GM19324 (cell line): ENCODE measurements around the gene RAB3A.
"Not testable (repeated sequence)": the region's sequence is repeated elsewhere in the genome, so short reads cannot be mapped to it uniquely, and the experiment has no call there.

Source experiments
- ATAC-seq: cut with Tn5 transposase; IDR thresholded peaks from one replicate; pipeline ENCODE4 v1.9.1; 2021; ENCODE audit warnings: mild to moderate bottlenecking, moderate library complexity; ENCODE audit not compliant: unreplicated experiment, low FRiP score

RAB3A gene

DNA sequence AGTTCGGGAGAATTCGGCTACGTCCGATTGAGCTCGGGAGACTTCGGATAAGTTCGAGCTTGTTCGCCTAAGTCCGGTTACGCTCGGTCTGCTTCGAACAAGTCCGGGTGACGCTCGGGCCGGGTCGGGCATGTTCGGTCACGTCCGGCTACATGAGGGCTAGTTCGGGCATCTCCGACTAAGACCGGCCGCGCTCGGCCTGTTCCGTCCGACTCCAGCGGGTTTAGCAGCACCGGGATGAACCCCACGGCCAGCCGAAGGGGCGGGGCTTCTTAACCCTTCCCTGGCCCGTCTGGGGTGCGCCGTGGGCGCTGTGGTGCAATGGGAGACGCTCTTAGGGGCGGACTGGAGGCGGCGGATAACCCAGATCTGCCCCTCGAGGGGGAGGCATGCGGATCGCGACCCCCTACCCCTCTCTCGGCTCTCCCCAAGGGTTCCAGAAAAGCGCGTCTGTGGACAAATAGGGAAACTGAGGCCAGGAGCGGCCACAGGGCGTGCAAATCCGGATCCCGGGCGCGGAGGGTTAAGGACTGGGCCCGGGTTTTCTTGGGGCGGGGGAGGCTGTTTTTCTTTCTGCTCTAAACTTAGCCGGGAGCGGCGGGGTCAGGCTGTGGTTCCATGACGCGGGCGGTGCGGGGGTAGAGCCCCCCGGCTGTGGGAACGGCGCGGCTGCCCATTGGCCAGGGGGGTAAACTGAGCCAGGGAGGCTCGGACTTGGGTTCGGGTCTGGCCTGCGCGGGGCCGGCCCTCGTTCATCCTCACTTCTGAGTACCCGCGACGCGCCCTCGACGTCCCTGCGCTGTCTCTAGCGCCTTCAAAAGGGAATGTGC lies 20.9 kb upstream of the RAB3A start:
- ATAC-seq = peak; percentile 92

DNA sequence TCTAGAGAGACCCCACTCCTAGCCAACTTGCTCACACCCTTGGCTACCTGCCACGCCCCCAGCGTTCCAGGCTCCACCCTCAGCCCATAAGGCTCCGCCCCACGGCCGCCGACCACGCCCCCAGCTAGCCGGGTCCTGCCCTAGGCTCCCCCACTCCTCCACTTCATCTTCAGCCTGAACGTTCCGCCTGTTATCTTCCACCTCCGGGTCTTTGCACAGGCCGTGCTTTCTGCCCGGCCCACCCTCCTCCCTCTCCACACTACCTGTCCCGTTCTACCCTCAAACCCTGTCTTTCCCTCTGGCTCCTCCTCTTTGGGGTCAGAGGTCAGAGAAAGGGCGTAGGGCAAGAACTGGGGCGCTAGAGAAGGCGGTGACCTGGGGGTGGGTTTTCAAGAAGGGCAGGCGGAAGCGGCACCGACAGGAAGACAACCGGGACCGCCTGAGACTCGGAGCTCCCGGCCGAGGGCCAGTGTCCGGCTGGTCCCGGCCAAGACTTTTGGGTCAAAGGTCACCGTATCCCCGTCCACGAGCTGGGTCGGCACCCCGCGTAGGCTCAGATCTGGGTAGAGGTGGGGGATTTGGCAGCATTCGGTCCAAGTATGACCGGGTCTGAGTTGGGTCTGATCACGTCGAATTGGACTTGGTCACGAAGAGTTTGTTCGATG lies 20.1 kb upstream of the RAB3A start:
- ATAC-seq = no peak

DNA sequence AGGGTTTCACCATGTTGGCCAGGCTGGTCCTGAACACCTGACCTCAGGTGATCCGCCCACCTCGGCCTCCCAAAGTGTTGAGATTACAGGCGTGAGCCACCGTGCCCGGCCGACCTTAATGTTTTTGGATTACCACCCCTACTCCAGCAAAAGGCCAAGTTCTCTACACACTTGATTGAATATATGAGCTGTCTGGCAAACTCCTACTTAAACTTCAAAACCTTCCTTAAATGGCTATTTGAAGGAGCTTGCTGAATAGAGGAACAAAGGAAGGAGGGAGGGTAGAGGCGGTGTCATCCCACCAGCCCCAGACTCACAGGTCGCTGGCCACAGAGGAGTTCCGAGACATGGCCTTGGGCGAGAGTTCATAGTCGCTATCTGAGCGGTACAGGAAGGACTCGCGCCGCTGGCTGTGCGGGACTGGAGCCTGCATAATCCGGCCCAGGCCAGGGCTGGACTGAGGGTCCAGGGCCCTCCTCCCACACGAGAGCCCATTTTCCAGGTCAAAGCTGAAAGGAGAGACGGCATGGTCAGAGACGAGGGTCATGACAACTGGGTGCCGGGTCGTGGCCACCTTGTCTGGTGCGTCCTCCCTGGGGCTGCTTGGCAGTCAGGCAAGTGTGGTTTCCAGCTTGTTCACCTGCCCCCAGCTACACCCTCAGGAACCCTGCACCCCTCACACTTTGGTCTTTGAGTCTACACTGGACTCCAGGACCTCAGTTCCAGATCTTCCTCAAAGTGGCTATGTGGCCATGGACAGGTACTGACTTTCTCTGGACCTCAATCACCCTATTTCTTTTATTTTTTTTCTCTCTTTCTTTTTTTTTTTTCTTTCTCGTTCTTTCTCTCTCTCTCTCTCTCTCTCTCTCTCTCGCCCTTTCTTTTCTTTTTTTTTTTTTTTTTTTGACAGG lies 18.2 kb upstream of the RAB3A start:
- no peak for ATAC-seq

DNA sequence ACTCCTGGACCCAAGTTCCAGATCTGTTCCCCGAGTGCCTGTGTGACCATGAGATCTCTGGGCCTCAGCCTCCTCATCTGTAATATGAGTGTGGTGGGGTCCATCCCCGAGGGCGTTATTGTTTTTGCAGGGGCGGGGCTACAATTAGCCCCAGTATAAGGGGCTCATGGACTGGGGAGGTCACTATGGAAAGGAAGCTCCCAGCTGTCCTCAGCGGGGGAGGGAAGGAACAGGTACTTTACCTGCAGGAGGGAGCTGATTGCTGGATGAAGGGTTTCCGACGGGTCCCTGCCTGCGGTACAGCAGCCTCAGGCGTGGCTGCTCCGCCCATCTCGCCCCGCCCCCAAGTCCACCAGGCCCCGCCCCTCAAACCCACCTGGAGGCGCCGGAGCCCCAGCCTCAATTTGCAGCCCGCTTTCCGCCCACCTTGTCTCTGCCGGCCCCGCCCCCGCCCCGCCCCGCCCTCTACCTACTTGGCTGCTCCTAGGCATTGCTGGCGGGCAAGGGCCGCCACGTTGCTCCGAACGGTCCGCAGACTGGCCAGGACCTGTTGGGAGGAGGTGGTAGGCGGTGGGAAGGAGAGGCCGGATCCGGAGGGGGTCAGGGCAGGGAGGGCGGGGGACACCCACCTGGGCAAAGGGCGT lies 16.9 kb upstream of the RAB3A start:
- ATAC-seq = no peak

DNA sequence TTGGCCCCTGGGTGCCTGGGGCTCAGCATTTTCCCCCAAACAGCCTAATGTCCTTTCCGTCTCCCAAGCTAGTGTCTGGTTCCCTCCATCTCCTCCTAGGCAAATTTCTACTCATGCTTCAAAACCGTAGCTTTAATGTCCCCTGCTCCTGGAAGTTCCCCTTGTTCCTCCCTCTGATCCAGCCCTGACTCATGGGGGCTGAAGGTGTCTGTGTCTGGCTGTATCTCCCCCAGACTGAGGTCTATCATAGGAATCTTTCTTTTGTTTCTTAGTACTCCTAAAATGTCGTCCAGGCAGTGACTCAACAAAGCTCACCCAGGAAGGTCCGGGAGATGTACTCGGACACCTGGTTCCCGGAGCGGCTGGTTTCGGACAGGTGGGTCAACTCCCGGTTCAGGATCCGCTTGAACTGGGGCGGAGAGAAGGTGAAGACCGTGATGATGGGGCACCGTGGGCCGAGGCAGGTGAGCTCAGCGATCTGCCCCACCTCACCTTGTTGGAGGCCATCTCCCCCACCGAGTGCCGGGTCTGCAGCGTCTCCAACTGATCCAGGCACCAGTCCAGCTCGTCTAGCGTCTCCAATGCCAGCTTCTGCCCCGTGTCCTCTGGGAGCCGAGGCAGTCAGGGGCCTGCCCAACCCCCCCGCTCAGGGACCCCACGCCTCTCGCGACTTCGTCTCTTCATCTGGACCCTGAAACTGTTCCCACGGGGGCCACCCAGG lies 16.2 kb upstream of the RAB3A start:
- ATAC-seq = no peak

DNA sequence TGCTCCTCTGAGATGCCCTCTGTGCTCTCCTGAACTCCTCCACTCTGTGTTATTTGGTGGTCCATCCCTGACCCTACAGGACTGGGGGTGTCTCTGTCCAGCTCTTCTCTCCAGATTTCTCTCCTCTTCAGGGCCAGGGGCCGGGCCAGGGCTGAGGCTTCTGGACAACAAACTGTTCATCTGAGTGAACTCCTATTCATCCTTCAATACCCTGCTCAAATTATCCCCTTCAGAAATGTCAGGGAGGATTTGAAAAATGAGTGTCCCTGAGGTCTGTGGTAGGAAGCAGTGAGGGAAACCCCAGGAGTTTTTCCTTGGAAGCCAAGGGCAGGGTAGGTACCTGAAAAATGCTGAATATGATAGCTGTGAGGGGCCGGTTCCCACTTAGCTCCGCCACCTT lies 14.8 kb upstream of the RAB3A start:
- no peak for ATAC-seq

DNA sequence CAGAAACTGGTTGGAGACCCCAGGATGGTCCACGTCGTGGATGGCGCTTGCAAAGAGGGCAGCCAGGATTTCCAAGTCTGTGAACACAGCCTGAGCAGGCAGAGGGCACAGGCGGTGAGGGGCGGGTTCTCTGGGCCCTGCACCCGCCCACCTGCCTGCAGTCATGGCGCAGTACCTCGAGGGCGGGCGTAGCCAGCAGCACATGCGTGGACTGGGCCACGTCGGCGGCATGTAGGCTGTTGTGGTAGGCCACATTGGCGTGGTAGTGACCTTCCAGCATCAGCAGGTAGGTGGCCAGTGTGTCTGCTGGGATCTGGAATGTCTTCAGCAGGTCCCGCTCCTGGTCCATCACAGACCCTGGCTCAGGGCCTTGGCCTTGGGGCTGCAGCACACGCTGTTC lies 14.3 kb upstream of the RAB3A start:
- ATAC-seq = no peak

DNA sequence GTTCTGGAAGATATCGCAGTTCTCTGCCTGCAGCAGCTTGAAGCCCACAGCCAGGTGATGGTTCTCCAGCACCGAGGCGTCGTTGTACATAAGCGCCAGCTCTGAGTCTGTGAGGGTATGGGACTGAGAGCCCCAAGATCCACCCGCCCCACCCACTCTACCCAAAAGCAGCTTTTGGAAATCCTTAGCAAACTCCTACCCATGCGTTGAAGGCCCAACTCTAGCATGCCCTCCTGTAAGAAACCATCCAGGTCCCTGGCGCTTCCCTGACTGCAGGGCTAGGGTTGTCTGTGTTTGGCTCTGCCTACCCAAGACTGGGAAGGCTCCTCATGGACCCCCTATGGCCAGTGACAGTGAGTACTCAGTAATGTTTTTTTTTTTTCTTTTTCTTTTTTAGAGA lies 12.9 kb upstream of the RAB3A start:
- no peak for ATAC-seq

DNA sequence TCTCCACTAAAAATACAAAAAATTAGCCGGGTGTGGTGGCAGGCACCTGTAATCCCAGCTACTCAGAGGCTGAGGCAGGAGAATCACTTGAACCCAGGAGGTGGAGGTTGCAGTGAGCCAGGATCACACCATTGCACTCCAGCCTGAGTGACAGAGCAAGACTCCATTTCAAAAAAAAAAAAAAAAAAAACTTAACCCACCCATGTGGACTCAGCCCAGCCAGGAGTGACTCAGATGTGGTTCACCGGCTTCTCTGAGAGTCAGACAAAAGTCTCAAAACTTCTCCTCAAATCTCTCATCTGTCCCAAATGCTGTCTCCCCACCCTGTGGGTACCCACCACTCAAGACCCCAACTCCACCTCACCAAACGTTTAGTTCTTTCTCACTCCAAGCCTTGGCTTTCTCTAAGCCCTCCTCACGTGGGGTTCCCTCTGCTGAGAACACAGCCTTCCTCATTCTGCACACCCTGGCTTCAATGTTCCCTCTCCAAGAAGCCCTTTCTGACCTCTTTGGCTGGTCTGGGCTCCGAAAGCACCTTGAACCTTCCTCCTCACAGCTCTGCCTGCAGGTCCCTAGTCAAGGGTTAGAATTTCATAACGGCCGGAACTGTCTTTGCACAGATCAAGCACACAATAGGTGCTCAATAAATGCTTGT lies 11.1 kb upstream of the RAB3A start:
- no peak for ATAC-seq

DNA sequence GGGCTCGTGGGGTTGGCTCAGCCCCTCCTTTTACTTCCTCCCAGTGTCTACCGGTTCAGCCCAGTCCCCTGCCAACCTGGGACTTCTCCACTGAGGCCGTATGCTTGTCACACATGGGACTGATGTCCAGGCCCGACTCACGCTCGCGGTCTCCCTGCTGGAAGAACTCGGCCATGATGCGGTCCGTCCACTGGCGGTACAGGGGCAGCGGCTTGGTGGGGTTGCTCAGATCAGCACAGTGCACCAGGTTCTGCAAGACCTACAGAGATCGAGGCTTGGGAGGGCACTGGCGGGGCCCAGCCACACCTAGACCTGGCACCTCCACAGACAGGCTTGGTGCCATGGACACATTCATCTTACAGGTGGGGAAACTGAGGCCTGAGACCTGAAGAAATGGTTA lies 7.8 kb upstream of the RAB3A start:
- ATAC-seq = no peak

DNA sequence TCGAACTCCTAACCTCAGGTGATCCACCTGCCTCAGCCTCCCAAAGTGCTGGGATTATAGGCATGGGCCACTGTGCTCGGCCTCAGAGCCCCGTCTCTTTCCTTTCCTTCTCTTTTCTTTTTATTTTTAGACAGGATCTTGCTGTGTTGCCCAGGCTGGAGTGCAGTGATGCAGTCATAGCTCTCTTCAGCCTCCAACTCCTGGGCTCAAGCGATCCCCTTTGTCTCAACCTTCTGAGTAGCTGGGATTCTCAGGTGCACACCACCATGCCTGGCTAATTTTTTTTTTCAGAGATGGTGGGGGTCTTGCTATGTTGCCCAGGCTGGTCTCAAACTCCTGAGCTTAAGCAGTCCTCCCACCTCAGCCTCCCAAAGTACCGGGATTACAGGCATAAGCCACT lies 6.1 kb upstream of the RAB3A start:
- ATAC-seq = not testable (repeated sequence)

DNA sequence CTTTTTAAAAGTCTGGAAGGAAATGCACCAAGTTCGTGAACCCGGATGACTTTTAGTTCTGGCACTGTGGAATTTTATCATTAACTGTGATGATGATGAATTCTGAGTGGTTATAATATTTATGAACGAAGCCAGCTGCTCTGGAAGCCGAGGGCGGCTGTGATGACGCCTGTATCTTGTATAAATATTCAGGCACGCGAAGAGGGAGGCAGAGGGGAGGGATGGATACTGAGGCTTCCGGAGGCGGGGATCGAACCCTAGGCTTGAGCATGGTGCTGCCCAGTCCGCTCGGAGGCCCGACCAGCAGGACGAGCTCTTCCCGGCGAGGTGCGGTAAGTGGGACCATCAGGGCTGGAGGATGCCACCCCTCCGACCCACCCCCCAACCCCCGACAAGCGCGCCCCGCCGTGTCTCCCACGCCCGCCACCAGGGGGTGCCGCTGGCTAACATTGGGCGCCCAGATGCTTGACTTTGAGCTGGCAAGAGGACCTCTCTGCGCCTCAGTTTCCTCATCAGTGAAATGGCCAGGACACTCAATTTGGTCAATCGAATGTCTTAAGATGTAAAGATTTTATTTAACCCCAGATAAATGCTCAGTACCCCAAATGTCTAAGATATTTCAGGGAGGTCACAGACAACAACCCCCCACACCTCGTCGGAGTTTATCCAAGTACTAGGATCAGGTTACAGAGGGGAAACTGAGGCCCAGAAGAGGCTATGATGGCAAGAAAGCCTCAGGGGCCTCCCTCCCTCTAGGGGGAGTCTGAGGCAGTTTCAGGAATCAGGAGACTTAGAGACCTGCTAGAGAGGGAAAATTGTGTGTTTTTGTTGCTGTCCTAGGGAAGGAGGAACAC lies 4.5 kb upstream of the RAB3A start:
- no peak for ATAC-seq

DNA sequence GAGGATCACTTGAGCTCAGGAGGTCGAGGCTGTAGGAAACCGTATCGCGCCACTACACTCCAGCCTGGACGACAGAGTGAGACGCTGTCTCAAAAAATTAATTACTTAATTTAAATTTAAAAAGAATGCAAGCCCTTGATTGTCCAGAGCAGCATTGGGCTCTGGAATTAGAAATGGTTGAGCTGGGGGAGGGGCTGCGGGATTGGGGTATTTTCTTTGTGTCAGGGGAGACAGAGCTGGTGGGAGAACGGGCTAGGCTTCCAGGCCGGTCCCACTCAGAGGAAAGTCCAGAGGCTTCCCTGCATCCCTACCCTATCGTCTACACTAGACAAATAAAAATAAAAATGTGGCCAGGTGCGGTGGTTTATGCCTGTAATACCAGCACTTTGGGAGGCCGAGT lies 2.2 kb upstream of the RAB3A start:
- ATAC-seq = no peak

DNA sequence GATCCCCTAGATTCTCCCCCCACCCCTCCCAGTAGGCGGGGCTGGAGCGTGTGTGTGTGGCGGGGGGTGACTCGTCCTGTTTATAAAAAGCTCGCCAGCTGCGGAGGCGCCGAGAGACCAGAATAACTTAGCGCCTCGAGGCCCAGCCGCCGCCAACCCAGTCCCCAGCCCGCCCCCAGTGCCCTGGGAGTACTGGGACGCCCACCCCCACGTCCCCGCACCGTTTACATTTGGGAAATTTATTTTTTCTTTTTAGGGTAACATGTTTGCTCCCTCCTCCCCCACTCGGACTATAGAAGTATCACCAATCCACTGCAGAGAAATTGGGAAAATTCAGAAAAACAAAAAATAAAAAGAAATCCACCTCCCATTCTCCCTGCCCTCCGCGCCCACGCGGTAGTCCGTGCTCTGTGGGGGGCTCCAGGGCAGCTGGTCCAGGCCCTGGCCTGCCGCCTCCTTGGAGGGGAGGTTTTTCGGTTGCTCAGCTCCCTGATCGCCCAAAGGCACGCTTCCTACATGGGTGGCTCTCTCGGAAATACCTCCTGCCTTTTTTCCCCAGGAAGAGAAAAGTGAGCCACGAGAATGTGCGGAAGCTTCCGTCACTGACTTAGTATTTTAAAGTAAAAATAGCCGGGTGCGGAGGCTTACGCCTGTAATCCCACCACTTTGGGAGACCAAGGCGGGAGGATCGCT lies 1.5 kb upstream of the RAB3A start:
- ATAC-seq = no peak

DNA sequence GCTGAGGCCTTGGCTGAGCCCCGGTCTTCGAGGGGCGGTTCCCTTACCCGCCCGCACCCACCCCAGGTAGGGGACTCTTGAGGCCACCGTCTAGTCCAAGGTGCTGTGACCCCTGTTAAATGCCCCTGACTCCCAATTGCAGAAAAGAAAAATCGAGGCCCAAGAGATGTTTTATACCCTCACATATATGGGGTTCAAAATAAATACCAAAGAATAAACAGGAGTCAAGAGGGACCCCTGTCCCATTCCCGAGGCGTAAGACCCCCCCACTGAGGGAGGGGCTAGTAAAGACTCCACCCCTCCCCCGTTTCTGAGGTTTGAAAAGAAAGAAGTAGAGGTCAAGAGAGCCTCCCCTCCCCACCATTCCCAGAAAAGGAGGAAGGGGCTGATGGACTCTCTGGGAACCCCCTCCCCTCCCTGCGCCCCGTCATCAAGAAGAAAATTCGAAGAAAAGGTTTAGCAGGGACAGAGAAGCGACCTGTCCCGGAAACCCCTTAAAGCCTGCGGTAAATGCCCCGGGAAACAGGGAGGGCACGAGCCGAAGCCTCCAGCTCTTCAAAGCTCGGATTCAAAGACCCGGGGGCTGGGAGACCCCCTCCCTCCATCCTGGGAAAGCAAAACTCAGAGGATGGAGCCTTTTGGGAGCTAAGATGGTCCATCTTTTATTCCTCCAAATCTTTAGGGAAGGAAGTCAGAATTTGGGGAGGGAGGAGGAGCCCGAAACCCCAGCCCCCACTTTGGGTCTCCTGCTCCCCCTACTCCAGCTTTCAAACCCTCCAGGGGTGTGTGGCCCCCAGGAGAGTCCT lies 755 bp upstream of the RAB3A start:
- peak; percentile 19 for ATAC-seq

DNA sequence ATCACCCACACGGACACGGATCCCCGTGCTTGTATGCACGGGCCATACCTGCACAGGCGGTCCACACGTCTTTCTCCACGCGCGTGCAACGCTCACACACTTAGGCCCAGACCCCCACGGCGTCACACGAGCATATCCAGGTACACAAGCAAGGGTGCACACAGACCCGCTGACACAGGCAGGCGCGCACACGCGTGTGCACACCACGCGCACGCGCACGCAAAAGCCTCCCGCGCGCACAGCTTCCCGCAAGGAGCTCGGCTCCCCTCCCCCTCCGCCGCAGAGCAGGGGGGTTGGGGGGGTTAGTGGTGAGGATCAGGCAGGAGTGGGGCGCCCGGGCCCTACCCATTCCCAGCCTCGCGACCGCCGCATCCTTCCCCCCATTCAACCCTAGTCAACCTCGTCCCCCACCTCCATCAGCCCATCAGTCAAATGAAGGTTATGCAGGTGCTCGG lies 407 bp downstream of the RAB3A start:
- ATAC-seq = peak; percentile 1

DNA sequence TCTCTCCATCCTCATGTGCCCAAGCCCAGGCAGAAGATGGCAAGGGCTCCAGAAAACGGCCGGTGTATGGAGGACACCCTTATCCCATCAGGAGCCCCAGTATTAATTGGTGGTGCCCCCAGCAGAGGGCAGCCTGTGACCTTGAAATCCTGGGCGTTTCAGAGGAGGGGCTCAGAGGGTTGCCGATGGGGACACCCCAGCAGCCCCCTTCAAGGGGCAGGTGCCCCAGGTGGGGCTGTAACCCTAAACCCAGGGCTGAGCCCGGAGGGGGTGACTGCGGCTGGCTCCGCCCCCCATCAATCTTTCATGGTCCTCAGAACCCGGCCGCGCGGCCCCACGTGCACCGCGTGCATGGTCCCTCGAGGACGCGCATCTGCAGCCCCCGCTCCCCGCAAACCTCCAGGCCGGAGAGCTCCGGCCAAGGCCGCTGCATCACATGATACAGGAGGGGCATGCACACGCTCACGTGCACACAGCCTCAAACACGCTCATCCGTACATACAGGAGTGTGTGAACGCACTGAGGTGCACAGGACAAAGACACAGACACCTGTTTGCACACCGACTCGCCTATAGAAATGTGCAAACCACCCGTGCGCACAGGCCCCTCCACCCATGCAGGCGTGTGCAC lies 949 bp downstream of the RAB3A start:
- ATAC-seq = no peak
